ENCODE data around the gene TFDP2.

Gene TFDP2

GRCh38 chr3:142072816-142073215 lies 76.5 kb downstream of the TFDP2 start:
- no peak for DNase-seq (ENCODE audit: low spot score)

DNA sequence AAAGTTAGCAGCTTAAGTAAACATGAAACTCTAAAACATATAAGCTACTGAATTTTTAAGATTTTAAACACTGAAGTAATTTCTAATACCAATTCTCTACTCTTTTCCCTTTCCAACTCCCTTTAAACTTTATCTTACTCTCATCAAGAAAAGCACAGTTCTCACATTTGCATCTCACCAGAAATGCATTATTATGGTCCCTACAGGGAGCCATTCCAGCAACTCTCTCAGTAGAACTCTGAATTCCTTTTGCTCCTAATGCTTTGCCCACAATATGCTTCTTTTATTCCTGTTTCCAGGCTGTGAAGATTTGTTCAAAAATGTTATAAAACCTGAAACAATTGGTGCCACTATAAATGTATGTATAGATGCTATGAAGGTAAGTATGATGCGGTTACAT lies 83.4 kb downstream of the TFDP2 start:
- DNase-seq (ENCODE audit: low spot score): no peak

DNA sequence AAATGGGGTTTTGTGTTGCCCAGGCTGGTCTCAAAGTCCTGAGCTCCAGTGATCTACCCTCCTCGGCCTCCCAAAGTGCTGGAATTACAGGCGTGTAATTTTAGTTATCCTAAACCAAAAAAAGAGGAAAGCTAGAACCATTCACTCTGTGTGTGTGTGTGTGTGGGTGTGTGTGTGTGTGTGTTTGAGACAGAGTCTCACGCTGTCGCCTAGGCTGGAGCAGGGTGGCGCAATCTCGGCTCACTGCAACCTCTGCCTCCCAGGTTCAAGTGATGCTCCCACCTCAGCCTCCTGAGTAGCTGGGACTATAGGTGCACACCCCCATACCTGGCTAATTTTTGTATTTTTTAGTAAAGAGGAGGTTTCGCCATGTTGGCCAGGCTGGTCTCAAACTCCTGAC lies 84.0 kb downstream of the TFDP2 start:
- no peak for DNase-seq (ENCODE audit: low spot score)

GRCh38 chr3:142064454-142064853 lies 84.9 kb downstream of the TFDP2 start:
- DNase-seq (ENCODE audit: low spot score): no peak

- DNase-seq (ENCODE audit: low spot score): no peak
Measured at GRCh38 chr3:142057331-142057725, 92.0 kb downstream of the TFDP2 start.

DNA sequence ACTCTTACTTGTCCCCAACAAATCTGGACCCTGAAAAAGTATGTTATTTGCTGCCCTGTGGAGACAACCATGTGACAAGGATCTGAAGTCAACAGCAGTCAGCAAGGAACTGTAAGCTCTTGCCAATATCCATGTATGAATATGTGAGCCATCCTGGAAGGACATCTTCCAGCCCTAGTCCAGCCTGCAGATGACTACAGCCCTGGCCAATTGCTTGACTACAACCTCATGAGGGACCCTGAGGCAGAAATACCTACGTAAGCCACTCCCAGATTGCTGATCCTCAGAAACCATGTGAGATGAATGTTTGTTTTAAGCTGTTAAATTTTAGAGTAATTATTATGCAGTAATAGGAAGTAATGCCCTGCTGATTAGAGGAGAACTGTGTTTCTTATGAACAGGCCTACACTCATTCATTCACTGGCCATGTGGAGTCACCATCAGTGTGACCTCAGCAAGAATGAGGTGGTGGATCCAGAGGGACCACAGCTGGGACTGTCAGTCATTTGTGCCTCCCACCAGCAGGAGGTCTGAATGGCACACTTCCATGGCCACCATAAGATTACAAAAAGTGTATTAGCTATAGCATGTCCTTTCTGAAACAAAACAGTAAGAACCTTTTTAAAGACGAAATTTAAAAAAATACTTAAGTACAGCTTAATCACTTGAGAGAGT lies 92.6 kb downstream of the TFDP2 start:
- DNase-seq (ENCODE audit: low spot score): no peak

DNA sequence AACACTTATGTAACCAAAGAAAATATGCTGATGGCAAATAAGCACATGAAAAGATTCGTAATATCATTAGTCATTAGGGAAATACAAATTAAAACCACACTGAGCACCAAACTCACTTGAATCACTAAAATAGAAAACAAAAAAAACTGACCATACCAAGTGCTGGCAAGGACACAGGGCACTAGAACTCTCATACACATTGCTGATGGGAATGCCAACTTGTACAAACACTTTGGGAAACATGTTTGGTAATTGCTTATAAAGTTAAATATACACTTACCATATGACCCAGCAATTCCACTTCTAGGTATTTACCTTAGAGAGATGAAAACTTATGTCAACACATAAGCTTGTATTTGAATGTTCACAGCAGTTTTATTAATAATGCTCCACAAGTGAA lies 95.5 kb downstream of the TFDP2 start:
- no peak for DNase-seq (ENCODE audit: low spot score)

DNA sequence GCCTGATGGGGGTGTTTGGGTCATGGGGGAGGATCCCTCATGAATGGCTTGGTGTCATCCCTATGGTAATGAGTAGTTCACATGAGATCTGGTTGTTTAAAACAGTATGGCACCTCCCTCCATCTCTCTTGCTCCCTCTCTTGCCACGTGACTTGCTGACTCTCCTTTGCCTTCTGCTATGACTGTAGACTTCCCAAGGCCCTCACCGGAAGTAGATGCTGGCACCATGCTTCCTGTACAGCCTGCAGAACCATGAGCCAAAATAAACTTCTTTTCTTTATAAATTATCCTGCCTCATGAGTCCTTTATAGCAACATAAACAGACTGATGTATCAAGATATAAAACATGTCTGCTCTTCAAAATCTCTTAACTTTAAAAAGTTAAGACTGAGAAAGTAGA lies 96.1 kb downstream of the TFDP2 start:
- DNase-seq (ENCODE audit: low spot score): no peak

DNA sequence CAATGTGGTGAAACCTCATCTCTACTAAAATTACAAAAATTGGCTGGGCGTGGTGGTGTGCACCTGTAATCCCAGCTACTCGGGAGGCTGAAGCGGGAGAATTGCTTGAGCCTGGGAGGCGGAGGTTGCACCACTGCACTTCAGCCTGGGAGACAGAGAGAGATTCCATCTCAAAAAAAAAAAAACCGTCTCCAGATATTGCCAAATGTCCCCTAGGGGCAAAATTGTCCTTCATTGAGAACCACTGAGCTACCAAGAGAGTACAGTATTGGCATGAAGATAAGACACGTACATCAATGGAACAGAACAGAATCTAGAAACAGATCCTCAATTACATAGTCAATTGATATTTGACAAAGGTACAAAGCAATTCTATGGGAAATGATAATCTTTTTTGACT lies 98.0 kb downstream of the TFDP2 start:
- no peak for DNase-seq (ENCODE audit: low spot score)

GRCh38 chr3:142047021-142047369 lies 102.3 kb downstream of the TFDP2 start:
- DNase-seq (ENCODE audit: low spot score): no peak

GRCh38 chr3:142046320-142047020 lies 102.9 kb downstream of the TFDP2 start:
- no peak for DNase-seq (ENCODE audit: low spot score)

DNA sequence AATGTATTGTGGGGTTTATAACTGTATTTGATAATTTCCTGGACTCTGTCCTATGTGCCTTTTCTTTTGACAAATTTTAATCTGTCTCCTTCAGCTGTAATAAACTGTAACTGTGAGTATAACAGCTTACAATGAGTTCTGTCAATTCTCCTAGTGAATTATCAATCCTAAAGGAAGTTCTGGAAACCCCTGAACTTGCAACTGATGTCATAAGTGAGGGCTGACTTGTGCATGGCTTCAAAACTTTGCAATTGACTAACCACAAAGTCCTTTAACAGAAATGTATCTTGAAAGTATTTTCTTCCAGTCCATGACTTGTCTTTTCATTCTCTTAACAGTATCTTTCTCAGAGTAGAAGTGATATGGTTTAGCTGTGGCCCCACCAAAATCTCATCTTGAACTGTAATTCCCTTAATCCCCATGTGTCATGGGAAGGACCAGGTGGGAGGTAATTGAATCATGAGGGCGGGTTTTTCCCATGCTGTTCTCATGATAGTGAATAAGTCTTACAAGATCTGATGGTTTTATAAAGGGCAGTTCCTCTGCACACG lies 108.3 kb downstream of the TFDP2 start:
- DNase-seq (ENCODE audit: low spot score): no peak

- DNase-seq (ENCODE audit: low spot score): no peak
Measured at GRCh38 chr3:142035308-142035922, 113.9 kb downstream of the TFDP2 start.

GRCh38 chr3:142033292-142033691 lies 116.1 kb downstream of the TFDP2 start:
- DNase-seq (ENCODE audit: low spot score): no peak

DNA sequence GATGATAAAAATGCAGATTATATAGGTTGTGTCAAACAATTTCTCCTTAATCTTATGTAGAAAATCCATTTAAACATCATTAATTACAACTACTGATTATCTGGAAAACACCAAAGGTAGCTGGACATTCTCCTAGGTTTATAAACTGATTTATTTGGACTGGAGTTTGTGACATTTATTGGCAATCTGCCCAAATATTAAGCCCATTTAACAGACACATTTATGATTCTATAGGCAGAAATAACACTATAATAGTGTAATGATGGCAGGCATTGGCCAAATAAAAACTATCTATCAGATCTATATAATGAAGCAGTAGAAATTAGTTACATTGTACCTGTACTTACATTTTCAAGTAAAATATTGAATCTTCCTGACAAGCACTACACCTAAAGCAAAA lies 117.8 kb downstream of the TFDP2 start:
- no peak for DNase-seq (ENCODE audit: low spot score)

DNA sequence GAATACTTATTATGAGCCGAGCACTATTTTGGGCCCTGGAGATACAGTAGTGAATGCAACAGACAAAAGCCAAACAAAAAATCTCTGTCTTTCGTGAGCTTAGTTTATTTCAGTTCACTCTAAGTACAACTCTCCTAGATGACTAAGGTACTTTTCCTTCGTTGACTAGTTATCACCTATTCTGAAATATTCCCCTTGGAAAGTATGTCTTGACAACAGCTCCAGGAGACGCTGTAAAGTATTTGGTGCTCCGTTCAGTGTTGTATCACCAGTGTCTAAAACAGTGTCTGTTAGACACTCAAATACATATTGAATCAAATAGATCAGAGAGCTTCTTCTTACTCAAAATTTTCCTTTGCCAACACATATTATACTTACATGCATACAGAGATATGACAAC lies 119.6 kb downstream of the TFDP2 start:
- DNase-seq (ENCODE audit: low spot score): no peak

DNA sequence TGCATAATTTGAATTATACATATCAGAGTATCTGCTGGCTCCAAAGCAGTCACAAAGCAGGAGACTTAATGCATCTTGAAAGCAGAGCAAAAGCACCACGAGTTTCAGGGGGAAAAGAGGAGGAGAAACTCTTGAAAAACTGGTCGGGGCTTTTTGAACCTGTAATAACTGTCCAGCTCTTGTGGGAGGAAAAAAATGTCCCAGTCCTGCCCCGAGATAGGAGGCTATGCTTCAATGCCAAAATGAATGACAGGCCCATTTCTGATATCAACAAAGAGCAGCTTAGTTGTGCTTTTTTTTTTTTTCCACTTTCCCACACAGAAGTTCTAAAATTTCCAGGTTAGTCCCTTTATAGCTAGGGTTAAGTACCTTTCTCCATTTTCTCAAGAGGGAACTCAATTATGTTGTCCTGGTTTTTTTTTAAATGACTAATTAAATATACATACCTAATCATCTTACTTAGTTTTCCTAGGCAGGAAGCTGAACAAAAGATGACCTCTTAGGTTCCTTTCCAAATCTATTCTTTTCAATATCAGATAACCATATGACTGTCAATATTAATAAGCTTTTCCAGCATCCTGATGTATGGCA lies 120.2 kb downstream of the TFDP2 start:
- DNase-seq (ENCODE audit: low spot score): no peak

- DNase-seq (ENCODE audit: low spot score): peak; percentile 39
Measured at GRCh38 chr3:142028243-142028777, 121.0 kb downstream of the TFDP2 start.

DNA sequence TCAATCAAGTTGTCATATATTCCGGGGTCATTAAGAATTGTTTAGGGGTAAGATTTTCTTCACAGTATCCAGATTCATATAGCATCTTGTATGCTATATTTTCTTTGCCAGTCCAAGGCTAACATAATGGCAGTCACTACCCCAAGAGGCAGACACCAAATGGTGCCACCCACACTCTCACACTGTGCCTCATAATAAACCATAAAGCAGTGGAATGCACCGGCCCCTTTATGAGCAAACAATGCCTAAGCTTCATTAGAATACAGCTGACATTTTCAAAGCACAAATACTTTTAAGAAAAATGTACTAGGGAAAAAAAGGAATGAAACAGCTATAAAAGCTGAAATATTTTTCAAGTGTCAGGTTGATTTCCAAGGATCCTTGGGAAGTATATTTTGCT lies 121.6 kb downstream of the TFDP2 start:
- DNase-seq (ENCODE audit: low spot score): peak; percentile 28

- no peak for DNase-seq (ENCODE audit: low spot score)
Measured at GRCh38 chr3:142027300-142027699, 122.0 kb downstream of the TFDP2 start.

- DNase-seq (ENCODE audit: low spot score): no peak
Measured at GRCh38 chr3:142026333-142026732, 123.0 kb downstream of the TFDP2 start.

- DNase-seq (ENCODE audit: low spot score): no peak
Measured at GRCh38 chr3:142022381-142022780, 127.0 kb downstream of the TFDP2 start.

DNA sequence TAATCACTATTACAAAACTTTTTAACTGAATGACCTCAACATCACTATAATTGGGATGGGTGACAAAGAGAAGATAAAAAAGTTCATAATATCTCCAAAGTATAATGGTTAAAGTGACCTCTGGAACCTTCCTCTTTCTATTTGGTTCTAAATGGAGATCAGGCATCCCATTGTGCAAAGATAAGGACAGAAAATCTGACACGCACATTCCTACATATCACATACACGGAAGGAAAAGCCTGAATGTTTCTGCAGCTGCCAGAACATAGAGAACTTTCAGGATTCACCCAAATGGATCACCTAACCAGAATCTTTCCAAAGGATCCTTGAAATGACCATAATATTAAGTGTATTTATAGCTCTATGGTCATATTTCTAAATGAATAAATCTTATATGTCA lies 128.2 kb downstream of the TFDP2 start:
- no peak for DNase-seq (ENCODE audit: low spot score)

All from COLO829 (cell line).